ENCODE data around the gene SYT12.

SYT12 gene

DNA sequence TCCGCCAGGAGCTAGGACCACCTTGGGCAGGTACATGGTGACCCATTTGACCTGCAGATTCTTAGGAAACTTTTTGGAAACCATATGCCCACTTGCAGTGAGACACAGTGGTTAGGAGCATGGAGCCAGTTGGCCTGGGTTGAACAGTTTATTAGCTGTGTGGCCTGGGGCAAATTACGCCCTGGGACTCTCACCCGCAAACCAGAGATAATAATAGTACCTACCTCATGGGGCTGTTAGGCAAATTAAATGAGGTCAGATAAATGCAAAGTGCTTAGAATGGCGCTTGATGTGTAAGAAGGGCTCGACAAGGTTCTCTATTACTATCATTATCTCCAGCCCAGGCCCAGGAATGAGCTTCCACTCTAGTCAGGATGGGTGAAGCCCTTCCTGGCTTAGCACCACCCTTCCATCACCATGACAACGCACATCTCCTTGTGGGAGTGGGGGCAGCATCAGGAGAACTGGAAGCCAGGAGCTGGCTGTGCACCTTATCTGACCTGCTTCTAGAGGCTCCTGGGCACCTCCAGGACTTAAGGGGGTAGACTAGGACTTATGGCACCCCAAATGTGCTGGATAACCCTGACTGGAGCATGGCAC, 5.1 kb downstream of the SYT12 start:
- DNase-seq (ENCODE audit: low read depth) = no peak

DNA sequence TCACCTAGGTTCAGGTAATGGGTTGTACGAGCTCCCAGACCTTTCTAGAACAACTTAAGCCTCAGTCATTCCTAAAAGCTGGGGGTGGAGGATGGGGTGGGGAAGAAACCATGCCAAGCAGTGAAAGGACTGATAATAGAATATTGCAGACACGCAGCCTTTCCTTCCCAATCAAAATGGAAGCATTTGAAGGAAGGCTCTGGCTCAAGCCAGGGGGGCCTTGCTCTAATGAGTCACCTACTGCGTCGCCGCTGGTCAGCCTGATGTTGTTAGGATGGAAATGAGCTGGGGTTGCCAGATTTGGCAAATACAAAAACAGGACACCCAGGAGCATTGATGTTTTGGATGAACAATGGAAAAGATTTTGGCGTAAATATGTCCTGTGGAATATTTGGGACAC, 6.2 kb downstream of the SYT12 start:
- no peak for DNase-seq (ENCODE audit: low read depth)

DNA sequence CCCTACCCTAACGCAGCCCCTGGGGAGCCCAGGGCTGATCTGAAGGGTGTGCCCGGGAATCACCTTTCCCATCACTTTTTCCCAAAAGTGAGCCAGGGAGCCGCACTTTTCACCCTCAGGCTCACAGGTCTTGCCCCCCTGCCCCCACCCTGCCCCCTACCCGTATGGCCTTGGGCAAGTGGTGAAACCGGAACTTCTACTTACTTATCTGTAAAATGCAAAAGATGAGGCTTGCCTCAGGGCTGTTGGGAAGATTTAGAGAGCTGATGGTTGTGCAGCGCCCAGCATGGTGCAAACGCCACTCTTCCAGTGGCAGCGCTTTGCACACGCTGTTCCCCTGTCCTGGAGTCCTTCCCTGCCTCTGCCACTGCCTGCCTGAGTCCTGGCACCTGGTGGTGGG, 8.0 kb downstream of the SYT12 start:
- no peak for DNase-seq (ENCODE audit: low read depth)

DNA sequence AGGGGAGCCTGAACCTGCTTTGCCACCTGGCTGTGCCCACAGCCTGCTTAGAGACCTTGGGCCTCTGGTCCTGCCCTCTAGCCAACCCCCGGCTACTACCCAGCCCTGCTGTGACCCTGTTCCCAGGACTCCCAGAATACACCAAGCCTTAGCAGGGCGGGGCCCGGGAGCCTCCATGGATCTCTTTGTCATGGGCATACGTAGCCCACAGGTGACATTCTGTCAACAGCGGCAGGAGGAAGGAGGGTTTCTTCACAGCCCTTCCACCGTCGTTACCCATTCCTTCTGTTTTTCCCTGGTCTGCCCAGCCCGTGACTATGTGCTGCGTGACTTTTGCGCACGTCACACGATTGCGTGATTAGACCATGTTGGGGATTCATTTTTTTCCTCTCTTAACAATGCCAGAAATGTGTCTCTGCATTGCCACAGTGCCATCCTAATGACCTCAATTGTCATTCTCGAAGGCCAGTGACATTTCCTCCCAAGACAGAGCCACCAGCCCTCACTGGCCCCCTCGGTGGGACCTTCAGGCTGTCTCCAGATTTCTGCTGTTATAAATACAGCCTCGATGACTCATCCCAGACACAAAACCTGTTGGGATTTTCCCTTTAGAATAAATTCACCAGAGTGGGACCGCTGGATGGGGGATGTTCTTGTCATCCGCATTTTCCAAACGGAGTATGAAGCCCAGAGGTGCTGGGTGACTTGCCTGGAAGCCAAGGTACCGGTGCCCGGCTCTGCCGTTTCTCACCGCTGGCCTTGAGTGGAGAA, 9.0 kb downstream of the SYT12 start:
- DNase-seq (ENCODE audit: low read depth) = peak; percentile 69

DNA sequence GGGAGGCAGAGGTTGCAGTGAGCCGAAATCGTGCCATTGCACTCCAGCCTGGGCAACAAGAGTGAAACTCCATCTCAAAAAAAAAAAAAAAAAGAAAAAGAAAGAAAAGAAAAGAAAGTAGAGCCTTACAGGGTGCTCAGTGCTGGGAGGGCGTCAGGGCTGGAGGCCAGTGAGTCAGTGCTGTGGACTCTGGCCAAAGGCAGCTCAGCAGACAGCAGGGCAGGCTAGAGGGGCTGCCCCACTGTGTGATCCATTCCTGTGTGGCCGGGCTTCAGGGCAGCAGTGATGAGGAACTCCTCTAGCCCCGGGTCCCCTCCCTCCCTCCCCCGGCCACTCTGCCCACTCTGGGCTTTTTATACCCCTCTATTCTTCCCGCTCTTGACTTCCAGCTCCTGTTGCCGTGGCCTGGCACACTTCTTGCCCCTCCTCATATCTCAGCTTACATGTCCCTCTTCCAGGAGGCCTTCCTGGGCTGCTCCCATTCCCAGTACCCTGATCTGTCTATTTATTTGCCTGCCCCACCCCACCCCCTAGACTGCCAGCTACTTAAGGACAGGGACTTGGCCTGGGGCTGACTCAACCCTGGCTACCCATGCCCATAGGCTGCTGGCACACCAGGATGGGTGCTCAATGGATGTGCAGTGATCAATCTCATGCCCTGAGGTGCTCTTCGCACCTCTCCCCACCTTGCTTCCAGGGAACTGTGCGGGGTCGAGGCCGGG, 10.1 kb downstream of the SYT12 start:
- peak; percentile 96 for DNase-seq (ENCODE audit: low read depth)

DNA sequence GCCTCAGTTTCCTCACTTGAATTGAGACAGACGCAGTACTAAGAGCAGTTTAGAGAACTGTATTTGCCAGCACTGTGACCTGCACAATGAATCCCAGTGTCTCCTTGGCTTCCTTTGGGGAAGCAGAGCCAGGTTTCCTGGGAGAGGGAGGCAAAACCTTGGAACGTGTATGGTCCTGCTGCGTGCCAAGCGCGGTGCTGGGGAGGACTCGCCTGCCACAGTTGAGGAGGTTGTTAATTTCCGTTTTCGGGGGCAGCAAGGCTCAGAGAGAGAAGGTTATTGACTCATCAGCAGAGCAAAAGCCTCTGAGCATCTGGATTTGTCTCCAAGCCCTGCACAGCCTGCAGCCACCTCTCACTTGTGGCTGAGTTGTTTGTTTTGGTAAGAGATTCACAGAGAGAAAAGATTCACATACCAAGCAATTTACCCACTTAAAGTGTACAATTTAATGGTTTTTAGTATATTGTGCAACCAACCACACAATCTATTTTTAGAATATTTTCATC, 10.8 kb downstream of the SYT12 start:
- DNase-seq (ENCODE audit: low read depth) = peak; percentile 98

DNA sequence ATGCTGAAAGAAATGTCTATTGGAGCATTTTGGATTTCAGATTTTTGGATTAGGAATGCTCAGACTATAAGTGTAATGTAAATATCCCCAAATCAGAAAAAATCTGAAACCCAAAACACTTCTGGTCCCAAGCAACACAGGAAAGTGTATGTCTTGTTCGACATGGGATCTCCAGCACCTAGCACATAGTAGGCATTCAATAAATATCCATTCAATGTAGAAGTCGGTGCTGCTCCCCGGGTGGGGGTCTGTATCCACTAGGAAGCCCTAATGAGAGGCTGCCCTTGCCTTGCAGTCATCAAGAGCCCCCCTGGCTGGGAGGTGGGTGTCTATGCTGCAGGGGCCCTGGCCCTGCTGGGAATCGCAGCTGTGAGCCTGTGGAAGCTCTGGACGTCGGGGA, 11.4 kb downstream of the SYT12 start:
- DNase-seq (ENCODE audit: low read depth) = no peak

DNA sequence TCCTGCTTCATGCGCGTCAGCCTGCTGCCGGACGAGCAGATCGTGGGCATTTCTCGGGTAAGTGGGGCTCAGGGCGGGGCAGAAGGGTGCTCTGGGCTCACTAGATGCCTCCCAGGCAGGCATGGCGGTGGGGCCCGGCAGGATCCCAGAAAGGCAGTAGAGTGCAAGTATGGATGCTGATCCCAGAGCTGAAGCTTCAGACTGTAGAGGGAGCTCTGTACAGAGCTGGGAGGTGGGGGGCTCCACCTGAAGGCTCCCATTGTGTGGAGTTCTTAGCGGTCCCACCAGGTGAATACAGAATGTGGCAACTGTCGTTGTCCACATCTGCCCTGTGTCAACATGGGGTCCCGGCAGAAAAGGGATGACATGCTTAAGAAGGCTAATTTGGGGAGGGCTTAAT, 17.2 kb downstream of the SYT12 start:
- no peak for DNase-seq (ENCODE audit: low read depth)

DNA sequence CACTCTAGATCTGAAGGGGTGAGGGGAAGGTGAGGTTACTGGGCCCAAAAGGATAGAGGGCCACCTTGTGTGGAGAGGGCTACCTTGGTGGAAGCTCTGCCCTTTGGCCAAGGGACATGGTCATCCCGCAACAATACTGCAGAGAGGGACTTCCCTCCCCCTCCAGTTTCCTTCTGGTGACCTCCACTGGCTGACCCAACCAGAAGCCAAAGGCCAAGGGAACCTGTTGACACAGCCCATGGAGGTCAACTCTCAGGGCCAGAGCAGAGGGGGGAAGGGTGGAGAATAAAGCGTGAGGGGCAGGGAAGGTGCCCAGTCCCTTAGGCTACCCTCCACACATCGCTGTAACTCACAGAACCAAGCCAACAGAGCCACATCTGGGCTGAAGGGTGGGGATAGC, 18.7 kb downstream of the SYT12 start:
- no peak for DNase-seq (ENCODE audit: low read depth)

DNA sequence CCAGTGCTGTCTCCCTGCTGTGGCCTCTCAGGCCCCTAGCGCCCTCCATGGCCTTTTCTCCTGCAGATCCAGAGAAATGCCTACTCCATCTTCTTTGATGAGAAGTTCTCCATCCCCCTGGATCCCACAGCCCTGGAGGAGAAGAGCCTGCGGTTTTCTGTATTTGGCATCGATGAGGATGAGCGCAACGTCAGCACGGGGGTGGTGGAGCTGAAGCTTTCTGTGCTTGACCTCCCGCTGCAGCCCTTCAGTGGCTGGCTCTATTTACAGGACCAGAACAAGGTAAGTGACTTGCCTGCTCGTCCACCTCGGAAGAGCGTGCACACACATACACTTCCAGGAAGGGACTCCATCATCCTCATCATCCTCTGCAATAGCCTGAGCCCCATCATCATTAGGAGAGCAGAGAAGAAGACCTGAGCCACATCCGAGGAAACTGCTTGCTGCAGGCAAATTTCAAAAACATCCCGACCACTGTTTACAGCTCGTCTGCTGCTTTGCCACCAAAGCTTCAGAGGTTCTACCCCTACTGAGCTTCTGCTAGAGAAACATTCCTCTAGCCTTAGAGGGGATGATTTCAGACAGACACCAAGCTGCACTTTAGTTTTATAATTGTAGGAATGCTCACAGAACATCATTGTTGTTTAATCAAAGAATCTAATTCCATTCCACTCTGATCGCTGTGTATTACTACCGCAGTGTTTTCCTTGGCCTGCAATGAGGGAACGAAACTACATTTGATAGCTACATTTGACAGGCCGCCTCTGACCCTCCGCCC, 20.8 kb downstream of the SYT12 start:
- no peak for DNase-seq (ENCODE audit: low read depth)

DNA sequence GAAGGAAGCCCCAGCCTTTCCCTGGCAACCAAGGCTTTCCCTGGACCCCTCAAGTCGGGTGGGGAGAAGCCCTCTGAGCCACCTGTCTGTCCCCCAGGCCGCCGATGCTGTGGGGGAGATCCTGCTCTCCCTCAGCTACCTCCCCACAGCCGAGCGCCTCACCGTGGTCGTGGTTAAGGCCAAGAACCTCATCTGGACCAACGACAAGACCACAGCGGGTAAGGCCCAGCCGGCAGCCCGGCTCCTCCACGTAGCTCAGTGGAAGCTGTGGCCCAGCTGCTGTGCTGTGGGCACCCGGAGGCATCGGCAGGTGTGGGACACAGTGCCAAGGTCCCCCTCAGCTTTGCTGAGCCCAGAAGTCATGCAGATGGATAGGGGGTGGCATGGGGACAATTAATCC, 21.6 kb downstream of the SYT12 start:
- DNase-seq (ENCODE audit: low read depth) = no peak

DNA sequence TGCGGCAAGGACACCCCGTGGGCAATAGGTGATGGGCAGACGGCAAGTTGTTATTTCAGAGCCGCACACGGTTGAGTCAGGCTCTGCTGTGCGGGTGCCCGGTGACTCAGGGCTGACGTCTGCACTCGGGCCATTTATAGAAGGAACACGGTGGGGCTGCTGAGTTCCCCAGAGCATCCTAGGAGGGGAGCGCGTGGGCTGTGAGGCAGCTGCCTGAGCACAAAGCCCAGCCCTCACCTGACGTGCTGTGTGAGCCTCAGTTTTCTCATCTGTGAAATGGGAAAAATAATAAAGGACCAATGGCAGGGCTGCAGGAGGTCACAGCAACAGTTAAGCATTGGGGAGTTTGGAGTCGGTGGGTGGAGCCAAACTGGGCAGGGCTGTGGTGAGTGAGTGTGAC, 22.4 kb downstream of the SYT12 start:
- DNase-seq (ENCODE audit: low read depth) = peak; percentile 91

DNA sequence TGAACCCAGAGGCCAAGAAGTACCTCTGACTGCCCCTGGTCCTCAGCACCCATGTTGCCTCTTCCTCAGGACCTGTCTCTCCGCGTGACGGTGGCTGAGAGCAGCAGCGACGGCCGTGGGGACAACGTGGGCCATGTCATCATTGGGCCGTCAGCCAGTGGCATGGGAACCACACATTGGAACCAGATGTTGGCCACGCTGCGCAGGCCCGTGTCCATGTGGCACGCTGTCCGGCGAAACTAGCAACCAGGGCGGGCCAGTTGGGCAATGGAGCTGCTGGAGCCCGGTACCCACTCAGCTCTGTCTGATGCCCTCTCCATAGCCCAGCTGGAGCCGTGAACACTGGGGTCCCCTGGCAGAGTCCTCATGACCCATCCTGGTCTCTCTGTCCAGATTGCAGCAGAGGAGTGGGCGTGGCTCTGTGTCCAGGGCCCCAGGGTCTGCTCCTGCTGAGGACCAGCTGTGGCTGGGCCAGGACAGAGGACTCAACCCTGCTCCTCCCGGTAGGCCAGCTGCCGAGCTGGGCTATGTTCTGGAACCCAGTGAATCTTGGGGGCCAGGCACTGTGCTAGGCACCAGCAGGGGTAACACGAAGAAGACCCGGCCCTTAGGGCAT, 25.7 kb downstream of the SYT12 start:
- no peak for DNase-seq (ENCODE audit: low read depth)

DNA sequence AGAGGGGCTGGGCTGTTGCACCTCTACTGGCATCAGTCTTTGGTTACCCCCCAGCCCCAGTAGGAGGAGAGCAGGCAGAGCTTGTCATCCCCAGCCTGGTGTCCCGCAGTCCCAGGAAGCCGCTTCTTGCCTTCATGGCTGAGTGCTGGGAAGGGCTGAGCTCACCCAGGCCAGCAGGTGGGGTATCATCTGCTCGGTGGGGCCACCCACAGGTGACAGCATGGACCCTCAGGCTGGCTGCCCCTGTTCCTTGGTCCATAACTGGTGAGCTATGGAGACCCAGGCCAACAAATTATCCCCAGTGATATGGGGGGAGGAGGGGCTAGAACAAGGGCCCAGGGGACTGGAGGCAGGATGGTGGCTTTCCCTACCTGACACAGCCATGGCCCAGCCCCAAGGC, 27.2 kb downstream of the SYT12 start:
- no peak for DNase-seq (ENCODE audit: low read depth)

DNA sequence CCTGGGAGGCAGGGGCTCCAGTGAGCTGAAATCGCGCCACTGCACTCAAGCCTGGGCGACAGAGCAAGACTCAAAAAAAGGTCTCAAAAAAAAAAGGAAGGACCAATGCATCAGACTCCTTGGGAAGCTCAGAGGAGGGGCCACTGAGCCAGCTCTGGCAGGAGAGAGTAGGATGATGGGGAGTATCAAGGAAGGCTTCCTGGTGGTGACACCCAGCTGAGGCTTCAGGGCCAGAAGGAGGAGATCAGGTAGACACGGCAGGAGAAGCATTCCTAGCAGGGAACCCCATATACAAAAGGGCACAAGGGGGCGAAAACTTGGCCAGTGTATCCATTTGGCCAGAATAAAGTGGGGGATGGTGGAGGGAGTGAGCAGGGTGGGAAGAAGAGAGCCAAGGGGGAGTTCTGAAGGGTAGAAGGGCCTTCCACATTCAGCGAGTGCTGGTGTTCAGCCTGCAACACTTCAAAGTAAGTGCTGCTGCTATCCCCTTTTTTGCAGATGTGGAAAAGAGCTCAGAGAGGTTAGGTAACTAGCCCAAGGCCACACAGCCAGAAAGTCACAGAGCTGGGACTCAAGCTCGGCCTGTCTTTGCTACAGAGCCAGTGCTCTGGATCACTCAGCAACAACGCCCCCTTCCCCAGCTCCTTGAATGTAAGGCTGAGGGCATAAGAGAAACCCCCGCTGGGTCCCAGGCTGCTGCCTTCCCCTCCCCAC, 28.4 kb downstream of the SYT12 start:
- DNase-seq (ENCODE audit: low read depth) = no peak

DNA sequence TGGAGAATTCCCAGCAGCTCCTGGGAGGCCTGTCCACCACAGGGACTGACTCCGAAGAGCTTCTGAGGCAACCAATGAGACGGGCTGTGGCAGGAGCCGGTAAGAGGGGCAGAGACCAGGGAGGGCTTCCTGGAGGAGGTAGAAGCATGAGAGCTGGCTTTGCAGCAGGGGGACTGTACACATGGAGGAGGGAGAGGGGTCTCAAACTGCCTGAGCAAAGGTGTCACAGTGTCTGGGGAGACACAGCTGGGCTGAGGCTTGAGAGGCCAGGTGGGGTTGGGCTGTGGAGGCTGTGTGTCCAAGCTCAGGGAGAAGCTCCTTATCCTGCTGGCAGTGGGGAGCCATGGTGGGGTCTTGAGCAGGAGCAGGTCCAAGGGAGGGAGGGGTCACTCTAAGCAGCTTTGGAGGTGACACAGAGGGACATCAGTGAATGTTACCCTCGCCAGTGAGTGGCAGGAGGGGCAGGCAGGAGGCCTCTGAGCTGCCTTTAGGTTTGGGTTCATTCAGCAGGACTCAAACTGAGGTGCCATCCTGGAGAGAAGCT, 29.1 kb downstream of the SYT12 start:
- DNase-seq (ENCODE audit: low read depth) = no peak

DNA sequence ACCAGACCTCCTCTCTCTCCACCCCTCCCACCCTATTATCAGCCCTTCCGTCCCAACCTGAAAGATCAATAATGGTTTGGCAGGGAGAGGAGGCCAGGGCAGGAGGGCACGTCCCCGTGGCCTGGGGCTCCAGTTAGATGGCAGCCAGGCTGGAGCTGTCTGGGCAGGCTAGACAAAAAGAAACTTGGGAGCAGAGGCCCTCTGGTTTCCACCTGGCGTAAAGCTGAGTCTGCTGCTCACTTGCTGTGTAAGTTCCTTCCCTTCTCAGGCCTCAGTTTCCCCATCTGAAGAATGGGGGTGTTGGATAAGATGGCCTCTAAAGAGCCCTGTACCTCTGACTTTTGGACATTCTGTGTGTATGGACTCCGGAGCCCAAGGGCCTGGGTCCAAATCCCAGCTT, 30.0 kb downstream of the SYT12 start:
- no peak for DNase-seq (ENCODE audit: low read depth)

DNA sequence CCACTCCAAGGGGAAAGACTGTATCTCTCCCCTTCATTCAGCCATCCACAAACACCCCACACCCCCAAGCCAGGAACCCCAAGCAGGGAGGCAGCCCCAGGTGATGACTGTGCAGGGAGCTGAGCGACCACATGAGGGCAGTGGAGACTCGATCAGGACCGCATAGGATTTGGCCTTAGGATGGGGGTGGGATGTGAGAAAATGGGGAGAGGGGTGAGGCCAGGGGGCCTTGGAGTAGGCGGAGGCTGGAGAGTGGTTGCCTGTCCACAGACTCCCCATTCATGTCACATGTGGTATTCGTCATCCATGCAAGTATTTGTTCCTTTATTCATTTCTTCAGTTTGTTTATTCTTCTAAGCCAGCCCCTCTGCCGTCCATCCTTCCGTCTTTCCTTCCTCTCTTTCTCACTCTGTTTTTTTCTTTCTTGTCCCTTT, 31.0 kb downstream of the SYT12 start:
- DNase-seq (ENCODE audit: low read depth) = peak; percentile 65

DNA sequence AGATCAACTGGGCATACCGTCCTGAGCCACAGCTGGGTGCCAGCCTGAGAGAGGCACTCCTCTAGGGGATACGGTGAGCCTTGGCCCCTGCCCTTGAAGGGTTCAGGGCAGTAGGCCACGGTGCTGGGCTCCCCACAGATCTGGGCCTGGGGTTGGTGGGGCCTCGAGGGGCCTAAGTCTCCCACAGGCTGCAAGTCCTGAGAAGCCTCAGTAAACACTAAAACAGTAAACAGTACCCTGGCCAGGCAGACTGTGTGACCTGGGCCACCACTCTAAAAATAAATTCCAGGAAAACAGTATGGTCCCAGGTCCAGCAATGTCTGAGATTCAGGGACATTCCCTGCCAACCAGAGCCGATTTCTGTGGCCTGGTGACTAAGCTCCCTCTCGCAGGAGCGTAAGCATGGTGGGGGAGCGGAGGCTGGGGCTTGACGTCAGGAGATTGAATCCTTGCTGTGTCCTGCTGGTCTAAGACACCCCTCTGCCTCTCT, 31.5 kb downstream of the SYT12 start:
- DNase-seq (ENCODE audit: low read depth) = peak; percentile 93

DNA sequence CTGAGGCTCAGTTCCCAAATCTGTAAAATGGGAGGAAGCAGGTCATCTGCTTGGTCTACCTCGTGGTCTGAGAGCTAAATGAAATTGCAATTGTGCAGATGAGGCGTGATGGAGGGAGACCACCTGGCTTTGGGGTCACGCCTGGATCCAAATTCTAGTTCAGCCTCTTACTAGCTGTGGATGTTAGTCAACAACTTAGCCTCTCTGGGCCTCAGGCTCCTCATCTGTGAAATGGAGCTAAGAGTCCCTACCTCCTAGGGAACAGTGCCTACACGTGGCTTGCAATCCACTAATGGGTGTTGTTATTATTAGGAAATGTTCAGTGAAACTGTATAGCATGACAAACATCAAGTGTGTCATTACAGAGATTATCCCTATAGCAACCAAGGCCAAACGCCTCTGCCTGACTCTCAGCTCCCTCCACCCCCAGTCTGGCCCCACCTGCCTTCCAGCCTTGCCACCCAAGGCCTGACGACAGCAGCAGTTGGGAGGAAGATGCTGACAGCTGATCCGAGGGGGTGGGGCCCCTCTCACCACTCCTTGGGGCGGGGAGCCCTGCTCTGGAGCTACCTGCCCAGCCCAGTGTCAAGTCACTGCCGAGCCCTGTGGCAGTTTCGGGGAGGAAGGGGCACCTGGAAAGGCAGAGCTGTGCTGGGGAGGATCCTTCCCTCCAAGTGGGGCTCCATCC, 32.0 kb downstream of the SYT12 start:
- DNase-seq (ENCODE audit: low read depth) = peak; percentile 89
